Ascending aorta (tissue), 2 donors: ENCODE results near the gene HAUS8. TPM values are rescaled to one million over a fixed set of nuclear protein-coding genes. Genes with fewer than 3 reads are reported as not detected.

Source experiments
- DNase-seq, 2 donors: peaks; one replicate each; pipeline ENCODE4 v3.0.0-alpha.2; 2019; ENCODE audit warnings: low spot score in 2 of 2
- H3K27ac ChIP-seq, 2 donors: fragments of 200-600 bp; sonication (generic); one replicate each; pipeline ENCODE4 v1.5.1; 2016 to 2017; ENCODE audit warnings: mild to moderate bottlenecking in 1 of 2
- H3K27me3 ChIP-seq: fragments of 200-600 bp; sonication (generic); one replicate; pipeline ENCODE4 v1.5.1; 2017
- H3K36me3 ChIP-seq, 2 donors: fragments of 200-600 bp; sonication (generic); one replicate each; pipeline ENCODE4 v1.5.1; 2016
- H3K4me1 ChIP-seq, 2 donors: fragments of 200-600 bp; sonication (generic); one replicate each; pipeline ENCODE4 v1.5.1; 2016 to 2017; ENCODE audit warnings: mild to moderate bottlenecking in 1 of 2
- H3K4me3 ChIP-seq, 2 donors: fragments of 200-600 bp; sonication (generic); one replicate each; pipeline ENCODE4 v1.5.1; 2016 to 2017; ENCODE audit warnings: mild to moderate bottlenecking in 1 of 2
- H3K9me3 ChIP-seq, 2 donors: fragments of 200-600 bp; sonication (generic); one replicate each; pipeline ENCODE4 v1.5.1; 2016
- CTCF ChIP-seq, 3 experiments: fragments of 200-600 bp in 2 of 3; fragments of 450-650 bp in 1 of 3; sonication (generic) in 2 of 3; IDR thresholded peaks; one replicate each; pipeline ENCODE4 v1.5.1; 2016 to 2019; ENCODE audit warnings: antibody characterized with exemption in 3 of 3, mild to moderate bottlenecking in 1 of 3, moderate library complexity in 1 of 3
- intact Hi-C: fragments of 100-400 bp; cut with DNase I; formaldehyde crosslinking; loops from one replicate; pipeline ENCODE4 v1.15.1; 2023
- total RNA-seq: library from RNA; depleted of rRNA; stranded (reverse); fragments of >200 nt; gene quantifications from one replicate; pipeline ENCODE4 v1.1.0, GENCODE V29; 2016

The HAUS8 gene
- total RNA-seq, 1 donor from 2014 or later, result 4.3 TPM

GRCh38 chr19:17002455-17002854 is 72.8 kb downstream of the HAUS8 start:
- DNase-seq, result no peak
- peaks cover 0 to 3% of the 10 kb centered on the region in 2 donors for H3K9me3 ChIP-seq
- H3K27ac ChIP-seq, result no peak overlapping the region
- intact Hi-C loops, result no loop called here
- H3K36me3 ChIP-seq, result no peaks in the 10 kb centered on the region
- no peak overlapping the region for H3K4me3 ChIP-seq
- no peak for TF ChIP-seq CTCF (IDR thresholded peaks at IDR 0.05)
- H3K4me1 ChIP-seq, result no peaks in the 10 kb centered on the region
- H3K27me3 ChIP-seq, result no peaks in the 10 kb centered on the region

GRCh38 chr19:17001603-17002183 is 73.6 kb downstream of the HAUS8 start:
- Histone ChIP-seq H3K4me3 (no peak overlapping the region), H3K9me3 (peaks cover 0 to 3% of the 10 kb centered on the region in 2 donors), H3K36me3 (no peaks in the 10 kb centered on the region), H3K27me3 (no peaks in the 10 kb centered on the region), H3K27ac (no peak overlapping the region), H3K4me1 (no peaks in the 10 kb centered on the region)
- no peak for TF ChIP-seq CTCF (IDR thresholded peaks at IDR 0.05)
- DNase-seq, result no peak
- intact Hi-C loops, result no loop called here

Other genes with a start within 250 kb of the HAUS8 start
- gene SIN3B, start 246.1 kb downstream of the HAUS8 start, total RNA-seq, result 72.3 TPM
- gene F2RL3, start 186.5 kb downstream of the HAUS8 start, total RNA-seq, result 7.6 TPM
- 82.5 TPM for gene CPAMD8, start 48.6 kb downstream of the HAUS8 start, total RNA-seq
- gene MYO9B, start 325 bp upstream of the HAUS8 start, total RNA-seq, result 182 TPM
- gene USE1, start 139.9 kb upstream of the HAUS8 start, total RNA-seq, result 234 TPM
- gene OCEL1, start 150.8 kb upstream of the HAUS8 start, total RNA-seq, result 13.7 TPM
- gene NR2F6, start 170.5 kb upstream of the HAUS8 start, total RNA-seq, result 181 TPM
- 12.3 TPM for gene USHBP1, start 189.3 kb upstream of the HAUS8 start, total RNA-seq
- 85.5 TPM for gene BABAM1, start 192.0 kb upstream of the HAUS8 start, total RNA-seq
- not detected for gene ANKLE1, start 206.4 kb upstream of the HAUS8 start, total RNA-seq
- 32.2 TPM for gene ABHD8, start 228.0 kb upstream of the HAUS8 start, total RNA-seq
- 98.9 TPM for gene MRPL34, start 230.4 kb upstream of the HAUS8 start, total RNA-seq
- 15.8 TPM for gene DDA1, start 234.1 kb upstream of the HAUS8 start, total RNA-seq